Peyer's patch (tissue), 4 donors: ENCODE results near the gene LRRK1. TPM values are rescaled to one million over a fixed set of nuclear protein-coding genes. Genes with fewer than 3 reads are reported as not detected.

Experiments used
- DNase-seq, 3 donors: peaks; one replicate each; pipeline ENCODE4 v3.0.0-alpha.2; 2017 to 2019
- H3K27ac ChIP-seq, 4 donors: fragments of 200-600 bp; sonication (generic); one replicate each; pipeline ENCODE4 v1.5.1; 2016 to 2019
- H3K27me3 ChIP-seq, 2 donors: fragments of 200-600 bp; sonication (generic); one replicate each; pipeline ENCODE4 v1.5.1; 2019
- H3K36me3 ChIP-seq, 3 donors: fragments of 200-600 bp; sonication (generic); one replicate each; pipeline ENCODE4 v1.5.1; 2016 to 2019
- H3K4me1 ChIP-seq, 4 donors: fragments of 200-600 bp; sonication (generic); one replicate each; pipeline ENCODE4 v1.5.1; 2016 to 2019
- H3K4me3 ChIP-seq, 4 donors: fragments of 200-600 bp; sonication (generic); 1 replicate in 3 of 4; 2 replicates in 1 of 4; pipeline ENCODE4 v1.5.1; 2016 to 2019; ENCODE audit warnings: mild to moderate bottlenecking in 1 of 4
- H3K9me3 ChIP-seq, 4 donors: fragments of 200-600 bp; sonication (generic); one replicate each; pipeline ENCODE4 v1.5.1; 2016 to 2019; ENCODE audit warnings: mild to moderate bottlenecking in 1 of 4
- POLR2A ChIP-seq, 2 donors: fragments of 450-650 bp; IDR thresholded peaks; one replicate each; pipeline ENCODE4 v1.5.1; 2017; ENCODE audit warnings: antibody characterized with exemption in 2 of 2, mild to moderate bottlenecking in 2 of 2, moderate library complexity in 2 of 2
- total RNA-seq, 4 donors: library from RNA; depleted of rRNA; stranded (reverse); fragments of >200 nt; gene quantifications; one replicate each; pipeline ENCODE4 v1.1.0, GENCODE V29; 2016
- TF ChIP-seq, protein P1 (sequence below), 6 experiments: fragments of 450-650 bp in 4 of 6; fragments of 200-600 bp in 2 of 6; sonication (generic) in 1 of 6; IDR thresholded peaks; one replicate each; pipeline ENCODE4 v1.5.1; 2017 to 2019; ENCODE audit warnings: antibody characterized with exemption in 6 of 6, mild to moderate bottlenecking in 3 of 6, moderate library complexity in 1 of 6

LRRK1 gene
- total RNA-seq, 4 donors from 2014 or later, result 49.2 to 66.0 (median 55.5) TPM

GRCh38 chr15:101028772-101029438 lies 109.7 kb downstream of the LRRK1 start:
- no peak overlapping the region for H3K4me3 ChIP-seq
- DNase-seq, result peak in 2 of 3 donors; percentile 4 to 21
- H3K36me3 ChIP-seq, result peaks cover 0 to 76% (median 0%) of the 10 kb centered on the region in 3 donors

GRCh38 chr15:101029971-101030661 lies 111.0 kb downstream of the LRRK1 start:
- Histone ChIP-seq H3K9me3 (no peaks in the 10 kb centered on the region), H3K27ac (no peak overlapping the region), H3K27me3 (no peaks in the 10 kb centered on the region), H3K4me3 (no peak overlapping the region), H3K36me3 (peaks cover 0 to 72% (median 0%) of the 10 kb centered on the region in 3 donors), H3K4me1 (no peaks in the 10 kb centered on the region)
- TF ChIP-seq POLR2A (IDR thresholded peaks at IDR 0.05), result no peak
- TF ChIP-seq, protein P1, sequence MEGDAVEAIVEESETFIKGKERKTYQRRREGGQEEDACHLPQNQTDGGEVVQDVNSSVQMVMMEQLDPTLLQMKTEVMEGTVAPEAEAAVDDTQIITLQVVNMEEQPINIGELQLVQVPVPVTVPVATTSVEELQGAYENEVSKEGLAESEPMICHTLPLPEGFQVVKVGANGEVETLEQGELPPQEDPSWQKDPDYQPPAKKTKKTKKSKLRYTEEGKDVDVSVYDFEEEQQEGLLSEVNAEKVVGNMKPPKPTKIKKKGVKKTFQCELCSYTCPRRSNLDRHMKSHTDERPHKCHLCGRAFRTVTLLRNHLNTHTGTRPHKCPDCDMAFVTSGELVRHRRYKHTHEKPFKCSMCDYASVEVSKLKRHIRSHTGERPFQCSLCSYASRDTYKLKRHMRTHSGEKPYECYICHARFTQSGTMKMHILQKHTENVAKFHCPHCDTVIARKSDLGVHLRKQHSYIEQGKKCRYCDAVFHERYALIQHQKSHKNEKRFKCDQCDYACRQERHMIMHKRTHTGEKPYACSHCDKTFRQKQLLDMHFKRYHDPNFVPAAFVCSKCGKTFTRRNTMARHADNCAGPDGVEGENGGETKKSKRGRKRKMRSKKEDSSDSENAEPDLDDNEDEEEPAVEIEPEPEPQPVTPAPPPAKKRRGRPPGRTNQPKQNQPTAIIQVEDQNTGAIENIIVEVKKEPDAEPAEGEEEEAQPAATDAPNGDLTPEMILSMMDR (IDR thresholded peaks at IDR 0.05), result no peak
- peak in 2 of 3 donors; percentile 4 to 39 for DNase-seq

More at GRCh38 chr15:101028772-101029438, 109.7 kb downstream of the LRRK1 start:
- Histone ChIP-seq H3K9me3 (no peaks in the 10 kb centered on the region), H3K27me3 (no peaks in the 10 kb centered on the region), H3K4me1 (no peaks in the 10 kb centered on the region), H3K27ac (no peak overlapping the region)
- TF ChIP-seq, protein P1 (IDR thresholded peaks at IDR 0.05), result no peak
- no peak for TF ChIP-seq POLR2A (IDR thresholded peaks at IDR 0.05)

- Histone ChIP-seq H3K27ac (no peak overlapping the region), H3K9me3 (no peaks in the 10 kb centered on the region), H3K36me3 (peaks cover 0 to 61% (median 0%) of the 10 kb centered on the region in 3 donors), H3K4me1 (no peaks in the 10 kb centered on the region), H3K27me3 (no peaks in the 10 kb centered on the region), H3K4me3 (no peak overlapping the region)
- DNase-seq, result peak in 2 of 3 donors; percentile 12 to 39
- TF ChIP-seq POLR2A (IDR thresholded peaks at IDR 0.05), result no peak
- TF ChIP-seq, protein P1 (IDR thresholded peaks at IDR 0.05), result no peak
Measured at GRCh38 chr15:101031213-101031612, 112.1 kb downstream of the LRRK1 start.

DNA sequence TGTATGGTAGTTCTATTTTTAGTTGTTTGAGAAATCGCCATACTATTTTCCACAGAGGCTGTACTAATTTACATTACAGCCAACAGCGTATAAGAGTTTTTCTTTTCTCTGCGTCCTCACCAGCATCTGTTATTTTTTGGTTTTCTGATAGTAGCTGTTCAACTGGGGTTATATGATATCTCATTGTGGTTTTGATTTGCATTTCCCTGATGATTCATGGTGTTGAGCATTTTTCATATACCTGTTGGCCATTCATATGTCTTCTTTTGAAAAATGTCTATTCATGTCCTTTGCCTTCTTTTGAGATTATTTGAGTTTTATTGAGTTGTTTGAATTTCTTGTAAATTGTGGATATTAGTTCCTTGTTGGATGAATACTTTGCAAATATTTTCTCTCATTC lies 114.6 kb downstream of the LRRK1 start:
- no peaks in the 10 kb centered on the region for H3K27me3 ChIP-seq
- no peak for DNase-seq
- H3K27ac ChIP-seq, result no peak overlapping the region
- H3K4me3 ChIP-seq, result no peak overlapping the region
- H3K4me1 ChIP-seq, result no peaks in the 10 kb centered on the region
- no peaks in the 10 kb centered on the region for H3K9me3 ChIP-seq
- no peak for TF ChIP-seq POLR2A (IDR thresholded peaks at IDR 0.05)
- H3K36me3 ChIP-seq, result peaks cover 0 to 37% (median 0%) of the 10 kb centered on the region in 3 donors

- Histone ChIP-seq H3K4me1 (no peaks in the 10 kb centered on the region), H3K36me3 (peaks cover 0 to 20% (median 0%) of the 10 kb centered on the region in 3 donors), H3K4me3 (no peak overlapping the region), H3K9me3 (no peaks in the 10 kb centered on the region), H3K27ac (no peak overlapping the region), H3K27me3 (no peaks in the 10 kb centered on the region)
- TF ChIP-seq, protein P1 (IDR thresholded peaks at IDR 0.05), result no peak
- no peak for TF ChIP-seq POLR2A (IDR thresholded peaks at IDR 0.05)
- DNase-seq, result no peak
Measured at GRCh38 chr15:101035611-101036010, 116.5 kb downstream of the LRRK1 start.

- no peak for DNase-seq
Measured at GRCh38 chr15:101036189-101036588, 117.0 kb downstream of the LRRK1 start.

More at GRCh38 chr15:101036189-101036588, 117.0 kb downstream of the LRRK1 start:
- no peak overlapping the region for H3K4me3 ChIP-seq
- TF ChIP-seq, protein P1 (IDR thresholded peaks at IDR 0.05), result no peak
- no peak for TF ChIP-seq POLR2A (IDR thresholded peaks at IDR 0.05)
- no peaks in the 10 kb centered on the region for H3K4me1 ChIP-seq
- peaks cover 0 to 17% (median 0%) of the 10 kb centered on the region in 3 donors for H3K36me3 ChIP-seq
- no peaks in the 10 kb centered on the region for H3K27me3 ChIP-seq
- no peaks in the 10 kb centered on the region for H3K9me3 ChIP-seq
- no peak overlapping the region for H3K27ac ChIP-seq
